GM12891 (cell line): Measurements from ENCODE around the gene PPT2.

ENCODE experiments used
- PAX5 ChIP-seq: IDR thresholded peaks from 2 replicates; pipeline ENCODE4 v1.6.1; 2011; ENCODE audit warnings: low read length, moderate library complexity, mild to moderate bottlenecking; ENCODE audit not compliant: insufficient read depth, severe bottlenecking
- POLR2A ChIP-seq: IDR thresholded peaks from 2 replicates; pipeline ENCODE4 v1.6.1; 2011; ENCODE audit warnings: low read depth, low read length, control low read depth
- POLR2AphosphoS5 ChIP-seq: IDR thresholded peaks from 2 replicates; pipeline ENCODE4 v1.6.1; 2011; ENCODE audit warnings: low read depth, low read length, control low read depth
- POU2F2 ChIP-seq: IDR thresholded peaks from 2 replicates; pipeline ENCODE4 v1.6.1; 2011; ENCODE audit warnings: low read depth, mild to moderate bottlenecking, control low read depth, low read length, moderate library complexity
- SPI1 ChIP-seq: IDR thresholded peaks from 2 replicates; pipeline ENCODE4 v1.6.1; 2011; ENCODE audit warnings: low read depth, low read length, control low read depth
- TAF1 ChIP-seq: IDR thresholded peaks from 2 replicates; pipeline ENCODE4 v1.6.1; 2011; ENCODE audit warnings: low read depth, low read length, control low read depth

- TF ChIP-seq POLR2AphosphoS5 (no peak), POLR2A (no peak), SPI1 (no peak), TAF1 (no peak), PAX5 (no peak), POU2F2 (no peak)
These were observed 45.8 kb upstream of the PPT2 start for GRCh38 chr6:32108094-32108627.
